ENCODE results near the gene TMEM163.
"Not testable (repeated sequence)": the region's sequence is repeated elsewhere in the genome, so short reads cannot be mapped to it uniquely, and the experiment has no call there.

Gene TMEM163

GRCh38 chr2:134573085-134573370, 145.8 kb downstream of the TMEM163 start:
- no peak for DNase-seq

GRCh38 chr2:134572314-134573084, 146.3 kb downstream of the TMEM163 start:
- no peak for DNase-seq

- no peak for DNase-seq
Measured at GRCh38 chr2:134570676-134571075, 148.1 kb downstream of the TMEM163 start.

- DNase-seq: no peak
Measured at GRCh38 chr2:134568413-134568812, 150.4 kb downstream of the TMEM163 start.

- DNase-seq: no peak
Measured at GRCh38 chr2:134567666-134568065, 151.1 kb downstream of the TMEM163 start.

- DNase-seq: not testable (repeated sequence)
Measured at GRCh38 chr2:134564955-134565354, 153.8 kb downstream of the TMEM163 start.

- DNase-seq: no peak
Measured at GRCh38 chr2:134564549-134564948, 154.3 kb downstream of the TMEM163 start.

- DNase-seq: no peak
Measured at GRCh38 chr2:134558208-134558830, 160.5 kb downstream of the TMEM163 start.

GRCh38 chr2:134555411-134555810, 163.4 kb downstream of the TMEM163 start:
- DNase-seq: no peak

GRCh38 chr2:134553657-134554056, 165.1 kb downstream of the TMEM163 start:
- no peak for DNase-seq

- no peak for DNase-seq
Measured at GRCh38 chr2:134550566-134551164, 168.1 kb downstream of the TMEM163 start.

- no peak for DNase-seq
Measured at GRCh38 chr2:134549104-134549503, 169.7 kb downstream of the TMEM163 start.

GRCh38 chr2:134540990-134541389, 177.8 kb downstream of the TMEM163 start:
- DNase-seq: no peak

GRCh38 chr2:134539981-134540380, 178.8 kb downstream of the TMEM163 start:
- no peak for DNase-seq

GRCh38 chr2:134537702-134538101, 181.1 kb downstream of the TMEM163 start:
- DNase-seq: no peak

GRCh38 chr2:134537121-134537520, 181.7 kb downstream of the TMEM163 start:
- DNase-seq: no peak

- no peak for DNase-seq
Measured at GRCh38 chr2:134536296-134536695, 182.5 kb downstream of the TMEM163 start.

- DNase-seq: no peak
Measured at GRCh38 chr2:134532537-134532936, 186.3 kb downstream of the TMEM163 start.

- DNase-seq: no peak
Measured at GRCh38 chr2:134527381-134527780, 191.4 kb downstream of the TMEM163 start.

- no peak for DNase-seq
Measured at GRCh38 chr2:134522496-134523455, 196.0 kb downstream of the TMEM163 start.

GRCh38 chr2:134518101-134518500, 200.7 kb downstream of the TMEM163 start:
- DNase-seq: no peak

GRCh38 chr2:134515137-134515536, 203.7 kb downstream of the TMEM163 start:
- DNase-seq: no peak

- DNase-seq: no peak
Measured at GRCh38 chr2:134513465-134513804, 205.4 kb downstream of the TMEM163 start.

Data from activated CD4-positive, alpha-beta T cell treated with anti-CD3 and anti-CD28 coated beads for 4 hours (primary cell).